Neural progenitor cell (in vitro differentiated cells): ENCODE results near the gene RIN2.

ENCODE experiments used
- EZH2phosphoT487 ChIP-seq: fragments of 200-600 bp; sonication (generic); IDR thresholded peaks from 2 replicates; pipeline ENCODE4 v1.6.1; 2017; ENCODE audit warnings: antibody characterized with exemption
- TF ChIP-seq, protein P1 (sequence below): fragments of 200-600 bp; sonication (generic); IDR thresholded peaks from 2 replicates; pipeline ENCODE4 v1.5.1; 2017; ENCODE audit warnings: antibody characterized with exemption, mild to moderate bottlenecking

DNA sequence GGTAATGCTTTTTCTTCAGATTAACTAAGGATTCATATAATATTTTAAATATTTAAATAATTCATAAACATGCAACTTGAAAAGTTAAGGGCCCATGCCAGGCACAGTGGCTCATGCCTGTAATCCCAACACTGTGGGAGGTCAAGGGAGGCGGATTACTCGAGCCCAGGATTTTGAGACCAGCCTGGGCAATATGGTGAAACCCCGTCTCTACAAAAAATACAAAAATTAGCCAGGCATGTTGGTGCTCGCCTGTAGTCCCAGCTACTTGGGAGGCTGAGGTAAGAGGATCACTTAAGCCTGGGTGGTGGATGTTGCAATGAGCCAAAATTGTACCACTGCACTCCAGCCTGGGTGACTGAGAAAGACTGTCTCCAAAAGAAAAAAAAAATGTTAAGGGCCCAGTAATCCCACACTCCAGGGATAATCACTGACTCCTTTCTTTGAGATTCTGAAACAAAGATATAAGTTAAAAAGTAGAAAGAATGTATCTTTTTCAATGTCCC, 7.9 kb upstream of the RIN2 start:
- TF ChIP-seq, protein P1, sequence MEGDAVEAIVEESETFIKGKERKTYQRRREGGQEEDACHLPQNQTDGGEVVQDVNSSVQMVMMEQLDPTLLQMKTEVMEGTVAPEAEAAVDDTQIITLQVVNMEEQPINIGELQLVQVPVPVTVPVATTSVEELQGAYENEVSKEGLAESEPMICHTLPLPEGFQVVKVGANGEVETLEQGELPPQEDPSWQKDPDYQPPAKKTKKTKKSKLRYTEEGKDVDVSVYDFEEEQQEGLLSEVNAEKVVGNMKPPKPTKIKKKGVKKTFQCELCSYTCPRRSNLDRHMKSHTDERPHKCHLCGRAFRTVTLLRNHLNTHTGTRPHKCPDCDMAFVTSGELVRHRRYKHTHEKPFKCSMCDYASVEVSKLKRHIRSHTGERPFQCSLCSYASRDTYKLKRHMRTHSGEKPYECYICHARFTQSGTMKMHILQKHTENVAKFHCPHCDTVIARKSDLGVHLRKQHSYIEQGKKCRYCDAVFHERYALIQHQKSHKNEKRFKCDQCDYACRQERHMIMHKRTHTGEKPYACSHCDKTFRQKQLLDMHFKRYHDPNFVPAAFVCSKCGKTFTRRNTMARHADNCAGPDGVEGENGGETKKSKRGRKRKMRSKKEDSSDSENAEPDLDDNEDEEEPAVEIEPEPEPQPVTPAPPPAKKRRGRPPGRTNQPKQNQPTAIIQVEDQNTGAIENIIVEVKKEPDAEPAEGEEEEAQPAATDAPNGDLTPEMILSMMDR, result no peak
- no peak for TF ChIP-seq EZH2phosphoT487
